H7 (cell line): Measurements from ENCODE around the gene STAC3. TPM values are rescaled to one million over a fixed set of nuclear protein-coding genes. Genes with fewer than 3 reads are reported as not detected.

Experiments
- DNase-seq: peaks from one replicate; pipeline ENCODE4 v3.0.0; 2012
- H3K27me3 ChIP-seq: 2 replicates; pipeline ENCODE4 v1.6.0; 2011; ENCODE audit warnings: mild to moderate bottlenecking, low read length; ENCODE audit not compliant: control insufficient read depth, insufficient read depth
- H3K36me3 ChIP-seq: replicated peaks from 2 replicates; pipeline ENCODE4 v1.5.1; 2011; ENCODE audit warnings: low read length; ENCODE audit not compliant: control insufficient read depth, insufficient read depth
- H3K4me3 ChIP-seq: 2 replicates; pipeline ENCODE4 v1.5.1; 2011; ENCODE audit warnings: low read depth, mild to moderate bottlenecking, control low read depth, low read length, moderate library complexity; ENCODE audit not compliant: insufficient read depth
- total RNA-seq: library from RNA; depleted of rRNA; stranded (reverse); fragments of >200 nt; shearing (Covaris generic); gene quantifications from 2 replicates; pipeline ENCODE4 v1.2.3, GENCODE V29; 2014; rRNA removed

Gene STAC3
- total RNA-seq, 1 experiment from 2014 or later, result 0.90 TPM

- H3K4me3 ChIP-seq, result no peak overlapping the region
- DNase-seq, result no peak
- peaks cover 82% of the 10 kb centered on the region for H3K36me3 ChIP-seq
- no peaks in the 10 kb centered on the region for H3K27me3 ChIP-seq
Observed at GRCh38 chr12:57195186-57195585, 55.8 kb downstream of the STAC3 start.

GRCh38 chr12:57194253-57194652 is 56.7 kb downstream of the STAC3 start:
- Histone ChIP-seq H3K4me3 (no peak overlapping the region), H3K27me3 (no peaks in the 10 kb centered on the region), H3K36me3 (peaks cover 80% of the 10 kb centered on the region)
- DNase-seq, result no peak

GRCh38 chr12:57193706-57194245 is 57.2 kb downstream of the STAC3 start:
- Histone ChIP-seq H3K27me3 (no peaks in the 10 kb centered on the region), H3K36me3 (peaks cover 80% of the 10 kb centered on the region), H3K4me3 (no peak overlapping the region)
- DNase-seq, result no peak

Other genes with a start within 250 kb of the STAC3 start
- 11.6 and 13.0 TPM in 2 replicates for gene ZBTB39, start 244.6 kb downstream of the STAC3 start, total RNA-seq
- gene TAC3, start 234.7 kb downstream of the STAC3 start, total RNA-seq, result 1.00 and 1.2 TPM in 2 replicates
- gene MYO1A, start 201.1 kb downstream of the STAC3 start, total RNA-seq, result 0.24 and 0.59 TPM in 2 replicates
- 22.6 and 30.6 TPM in 2 replicates for gene NEMP1, start 172.4 kb downstream of the STAC3 start, total RNA-seq
- 19.0 and 20.8 TPM in 2 replicates for gene NAB2, start 162.1 kb downstream of the STAC3 start, total RNA-seq
- gene STAT6, start 139.8 kb downstream of the STAC3 start, total RNA-seq, result 43.5 and 51.5 TPM in 2 replicates
- 17.3 and 23.9 TPM in 2 replicates for gene LRP1, start 122.7 kb downstream of the STAC3 start, total RNA-seq
- not detected in 2 replicates for gene LRP1-AS, start 103.6 kb downstream of the STAC3 start, total RNA-seq
- 0.74 and 2.2 TPM in 2 replicates for gene NXPH4, start 34.4 kb downstream of the STAC3 start, total RNA-seq
- gene SHMT2, start 21.5 kb downstream of the STAC3 start, total RNA-seq, result 355 and 399 TPM in 2 replicates
- 26.5 and 34.0 TPM in 2 replicates for gene R3HDM2, start 179.9 kb upstream of the STAC3 start, total RNA-seq
- not detected in 2 replicates for gene INHBC, start 183.6 kb upstream of the STAC3 start, total RNA-seq
- 9.6 and 10.4 TPM in 2 replicates for gene INHBE, start 204.1 kb upstream of the STAC3 start, total RNA-seq
- 9.7 and 13.1 TPM in 2 replicates for gene GLI1, start 208.6 kb upstream of the STAC3 start, total RNA-seq
- 2.6 and 6.3 TPM in 2 replicates for gene ARHGAP9, start 228.7 kb upstream of the STAC3 start, total RNA-seq
- gene MARS1, start 236.9 kb upstream of the STAC3 start, total RNA-seq, result 223 and 297 TPM in 2 replicates